GM18511 (cell line): Measurements from ENCODE around the gene PIGH.
"Not testable (repeated sequence)": the region's sequence is repeated elsewhere in the genome, so short reads cannot be mapped to it uniquely, and the experiment has no call there.

Experiments
- ATAC-seq: cut with Tn5 transposase; IDR thresholded peaks from one replicate; pipeline ENCODE4 v1.9.1; 2021; ENCODE audit warnings: mild to moderate bottlenecking, moderate library complexity; ENCODE audit not compliant: unreplicated experiment

PIGH gene

GRCh38 chr14:67610491-67610890 lies 10.4 kb upstream of the PIGH start:
- no peak for ATAC-seq

- ATAC-seq, result no peak
Observed at GRCh38 chr14:67609642-67610310, 9.7 kb upstream of the PIGH start.

GRCh38 chr14:67607646-67608045 lies 7.6 kb upstream of the PIGH start:
- ATAC-seq, result no peak

DNA sequence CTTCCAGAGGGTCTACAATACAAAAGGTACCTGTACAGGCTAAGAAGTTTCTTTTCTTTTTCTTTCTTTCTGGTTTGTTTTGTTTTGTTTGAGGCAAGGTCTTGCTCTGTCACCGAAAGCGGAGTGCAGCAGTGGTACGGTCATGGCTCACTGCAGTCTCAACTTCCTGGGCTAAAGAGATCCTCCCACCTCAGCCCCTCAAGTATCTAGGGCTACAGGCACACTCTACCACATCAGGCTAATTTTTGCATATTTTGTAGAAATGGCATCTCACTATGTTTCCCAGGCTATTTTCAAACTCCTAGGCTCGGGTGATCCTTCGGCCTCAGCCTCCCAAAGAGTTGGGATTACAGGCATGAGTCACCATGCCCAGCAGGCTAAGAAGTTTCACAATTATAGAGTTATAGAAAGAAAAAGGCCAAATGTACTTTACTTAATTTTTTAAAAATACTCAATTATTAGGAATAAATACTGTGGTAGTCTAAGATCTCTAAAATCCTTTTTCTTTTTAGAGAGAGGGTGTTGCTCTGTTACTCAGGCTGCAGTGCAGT lies 3.0 kb upstream of the PIGH start:
- peak; percentile 69 for ATAC-seq

DNA sequence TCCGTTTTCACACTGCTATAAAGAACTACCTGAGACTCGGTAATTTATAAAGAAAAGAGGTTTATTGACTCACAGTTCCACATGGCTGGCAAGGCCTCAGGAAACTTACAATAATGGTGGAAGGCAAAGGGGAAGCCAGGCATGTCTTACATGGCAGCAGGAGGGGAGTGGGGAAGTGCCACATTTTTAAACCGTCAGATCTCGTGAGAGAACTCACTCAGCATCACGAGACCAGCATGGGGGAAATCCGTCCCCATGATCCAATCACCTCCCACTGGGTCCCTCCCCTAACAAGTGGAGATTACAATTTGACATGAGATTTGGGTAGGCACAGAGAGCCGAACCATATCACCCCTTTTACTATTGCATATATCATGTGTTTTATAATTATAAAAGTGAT lies 2.0 kb upstream of the PIGH start:
- ATAC-seq, result no peak

- ATAC-seq, result not testable (repeated sequence)
Observed at GRCh38 chr14:67600562-67600974, 500 bp upstream of the PIGH start.

- no peak for ATAC-seq
Observed at GRCh38 chr14:67595392-67595791, 4.7 kb downstream of the PIGH start.

GRCh38 chr14:67593650-67594049 lies 6.4 kb downstream of the PIGH start:
- ATAC-seq, result not testable (repeated sequence)

DNA sequence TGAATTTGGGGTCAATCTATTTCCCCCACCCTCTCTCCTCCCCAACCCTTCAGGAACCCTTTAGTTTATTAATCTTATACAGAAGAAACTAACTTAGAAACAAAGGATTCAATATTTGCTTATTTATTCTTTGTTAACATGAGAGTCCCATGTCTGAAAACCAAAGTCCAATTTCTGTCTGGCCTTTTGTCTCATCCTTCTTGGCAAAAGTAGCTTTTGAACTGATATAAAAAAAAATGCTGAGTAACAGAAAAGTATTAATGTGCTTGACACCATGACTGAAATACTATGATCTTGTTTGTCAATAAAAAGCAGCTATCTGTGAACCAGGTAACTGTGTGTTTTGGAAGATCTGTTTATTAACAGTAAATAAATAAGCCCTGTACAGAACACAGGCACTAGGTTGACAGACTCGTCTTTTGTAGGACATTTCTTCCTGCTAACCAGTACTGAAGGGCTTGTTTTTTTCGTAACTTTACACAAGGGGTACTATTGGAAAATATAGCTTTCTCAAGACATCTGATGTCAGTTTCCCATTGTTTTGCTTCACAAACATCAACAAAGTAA lies 10.8 kb downstream of the PIGH start:
- ATAC-seq, result no peak

- no peak for ATAC-seq
Observed at GRCh38 chr14:67586369-67586768, 13.7 kb downstream of the PIGH start.

- ATAC-seq, result no peak
Observed at GRCh38 chr14:67584978-67585377, 15.1 kb downstream of the PIGH start.

GRCh38 chr14:67583711-67584644 lies 16.1 kb downstream of the PIGH start:
- peak; percentile 61 for ATAC-seq

GRCh38 chr14:67582061-67582460 lies 18.0 kb downstream of the PIGH start:
- ATAC-seq, result no peak

DNA sequence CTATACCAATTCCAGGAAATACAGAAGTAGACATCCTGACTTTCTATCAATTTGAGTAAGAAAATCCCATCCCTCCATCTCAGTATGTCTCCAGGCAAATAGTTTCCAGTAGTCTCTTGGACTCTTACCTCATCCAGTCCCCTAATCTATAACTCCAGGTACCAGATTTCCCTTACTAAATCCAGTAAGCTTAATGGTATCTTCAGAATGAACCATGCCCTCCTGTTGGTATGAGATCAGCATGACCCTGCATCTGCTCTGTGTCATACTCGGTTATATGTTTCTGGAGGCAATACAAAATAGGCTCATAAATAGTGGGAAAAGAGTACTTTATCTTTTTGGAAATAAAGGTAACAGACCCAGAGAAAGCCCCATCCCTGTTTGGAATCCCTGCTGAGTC lies 18.4 kb downstream of the PIGH start:
- no peak for ATAC-seq

- ATAC-seq, result no peak
Observed at GRCh38 chr14:67580336-67581171, 19.5 kb downstream of the PIGH start.

GRCh38 chr14:67579636-67580035 lies 20.4 kb downstream of the PIGH start:
- ATAC-seq, result no peak

DNA sequence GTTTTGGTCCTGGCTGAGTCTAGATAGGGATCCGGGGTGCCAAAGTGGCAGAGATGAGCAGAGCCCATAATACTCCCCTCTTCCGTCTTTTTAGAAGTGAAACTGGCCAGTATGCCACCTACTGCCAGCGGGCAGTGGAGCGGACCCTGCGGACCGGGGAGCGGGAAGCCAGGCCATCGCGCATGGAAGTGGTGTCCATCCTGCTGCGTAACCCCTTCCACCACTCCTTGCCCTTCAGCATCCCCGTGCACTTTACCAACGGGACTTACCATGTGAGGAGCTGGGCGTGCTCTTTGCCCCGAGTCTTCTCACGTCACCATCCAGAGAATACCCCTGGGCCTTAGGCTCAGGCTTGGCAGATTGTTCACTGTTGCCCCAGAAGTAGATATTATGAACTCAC lies 21.0 kb downstream of the PIGH start:
- no peak for ATAC-seq

DNA sequence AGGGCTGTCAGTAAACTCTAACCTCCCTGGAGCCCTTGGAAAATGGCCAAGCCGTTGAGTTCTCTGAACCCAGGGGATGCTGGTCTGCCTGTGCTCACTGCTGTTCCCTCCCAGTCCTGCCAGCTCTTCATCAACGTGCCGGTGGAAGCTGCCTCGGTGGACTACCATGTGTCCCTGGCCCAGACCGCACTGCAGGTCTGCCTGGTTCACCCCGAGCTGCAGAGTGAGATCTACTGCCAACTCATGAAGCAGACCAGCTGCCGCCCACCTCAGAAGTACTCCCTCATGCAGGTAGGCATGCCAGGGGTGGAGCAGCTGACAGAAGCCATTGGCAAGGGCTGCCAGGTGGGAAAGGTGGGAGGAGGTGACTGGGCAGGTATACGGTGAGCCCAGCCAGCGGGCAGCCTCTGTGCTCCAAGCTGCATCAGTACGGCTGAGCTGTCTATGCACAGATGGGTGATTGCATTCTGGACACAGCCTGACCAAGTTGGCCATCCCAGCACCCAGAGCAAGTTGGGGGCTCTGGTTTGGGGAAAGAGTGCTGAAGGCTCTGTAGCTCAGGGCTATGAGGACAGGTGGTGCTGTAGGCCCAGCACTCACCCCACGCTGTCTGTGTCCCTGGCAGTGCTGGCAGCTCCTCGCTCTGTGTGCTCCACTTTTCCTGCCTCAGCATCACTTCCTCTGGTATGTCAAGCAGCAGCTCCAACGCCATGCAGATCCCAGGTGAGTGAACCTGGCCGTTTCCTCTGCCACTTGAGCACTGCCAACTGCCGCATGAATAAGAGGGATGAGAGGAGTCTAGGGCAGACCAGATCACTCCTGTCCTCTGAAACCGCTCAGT lies 21.9 kb downstream of the PIGH start:
- ATAC-seq, result no peak

DNA sequence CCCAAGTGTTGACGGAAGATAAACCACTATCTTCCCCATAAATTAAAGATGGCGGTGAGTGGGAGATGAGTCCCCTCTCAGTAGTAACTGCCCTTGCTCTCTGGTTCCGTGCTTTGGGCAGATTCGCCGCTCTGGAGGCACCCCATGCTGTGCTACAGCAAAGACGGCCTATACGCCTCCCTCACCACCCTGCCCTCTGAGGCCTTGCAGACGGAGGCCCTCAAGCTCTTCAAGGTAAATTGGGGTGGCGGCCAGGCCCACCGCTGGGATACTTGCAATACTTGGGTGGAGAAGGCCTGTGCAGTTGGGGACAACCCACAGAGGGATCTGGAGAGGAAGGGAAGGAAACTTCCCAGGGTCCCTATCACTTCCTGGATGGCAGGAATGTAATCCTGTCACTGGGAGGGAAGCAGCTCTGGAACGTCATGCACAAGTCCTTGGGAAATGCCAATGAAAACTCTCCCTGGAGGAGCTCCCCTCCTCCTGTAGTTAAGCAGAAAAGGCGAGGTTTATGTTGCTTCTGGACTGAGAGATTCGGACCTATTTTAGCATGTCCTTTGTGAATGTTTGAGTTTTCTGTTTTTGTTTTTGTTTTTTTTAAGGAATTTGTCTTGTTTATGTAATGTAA lies 22.8 kb downstream of the PIGH start:
- ATAC-seq, result no peak
